HuH-7.5 (cell line): Measurements from ENCODE around the gene TMA7B.

Source experiments
- DNase-seq: peaks from one replicate; pipeline ENCODE4 v3.0.0; 2011; ENCODE audit warnings: low spot score

TMA7B gene

DNA sequence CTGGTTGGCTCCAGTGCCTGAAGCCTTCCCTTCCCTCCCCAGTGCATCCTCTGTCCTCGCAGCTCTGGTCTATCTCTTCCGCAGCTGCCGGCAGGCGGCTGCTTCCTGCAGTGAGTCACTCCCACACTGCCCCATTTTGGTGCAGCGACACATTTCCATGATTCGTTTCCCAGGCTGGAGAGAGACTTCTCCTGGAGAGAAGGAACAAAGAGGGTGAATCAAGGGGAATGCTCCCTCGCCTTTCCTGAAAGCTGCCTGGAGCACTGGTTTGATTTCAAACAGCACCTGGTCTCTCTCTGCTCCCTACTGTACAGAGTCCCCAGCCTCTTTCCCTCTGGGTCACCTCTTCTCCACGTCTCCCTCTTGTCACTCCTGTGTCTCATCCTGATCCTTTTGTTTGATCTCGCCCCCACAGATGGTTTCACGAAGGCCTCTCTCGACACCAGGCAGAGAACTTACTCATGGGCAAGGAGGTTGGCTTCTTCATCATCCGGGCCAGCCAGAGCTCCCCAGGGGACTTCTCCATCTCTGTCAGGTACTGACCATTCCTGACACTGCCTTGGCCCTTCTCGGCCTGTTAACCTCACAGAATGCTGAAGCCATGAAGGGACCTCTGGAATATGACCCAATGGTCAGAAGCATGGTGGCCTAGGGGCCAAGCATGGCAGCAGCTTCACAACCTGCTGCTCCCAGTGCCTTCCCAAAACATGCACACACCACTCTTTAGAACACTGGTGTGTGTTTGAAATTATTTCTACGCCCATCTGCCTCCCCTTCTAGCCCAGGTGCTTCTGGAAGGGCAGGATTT is at the start of gene TMA7B:
TMA7B (plus strand) TSS at position 758 of the 808 bp plus-strand sequence. CDS start 3,978 bp downstream, outside the sequence.
- DNase-seq = no peak

DNA sequence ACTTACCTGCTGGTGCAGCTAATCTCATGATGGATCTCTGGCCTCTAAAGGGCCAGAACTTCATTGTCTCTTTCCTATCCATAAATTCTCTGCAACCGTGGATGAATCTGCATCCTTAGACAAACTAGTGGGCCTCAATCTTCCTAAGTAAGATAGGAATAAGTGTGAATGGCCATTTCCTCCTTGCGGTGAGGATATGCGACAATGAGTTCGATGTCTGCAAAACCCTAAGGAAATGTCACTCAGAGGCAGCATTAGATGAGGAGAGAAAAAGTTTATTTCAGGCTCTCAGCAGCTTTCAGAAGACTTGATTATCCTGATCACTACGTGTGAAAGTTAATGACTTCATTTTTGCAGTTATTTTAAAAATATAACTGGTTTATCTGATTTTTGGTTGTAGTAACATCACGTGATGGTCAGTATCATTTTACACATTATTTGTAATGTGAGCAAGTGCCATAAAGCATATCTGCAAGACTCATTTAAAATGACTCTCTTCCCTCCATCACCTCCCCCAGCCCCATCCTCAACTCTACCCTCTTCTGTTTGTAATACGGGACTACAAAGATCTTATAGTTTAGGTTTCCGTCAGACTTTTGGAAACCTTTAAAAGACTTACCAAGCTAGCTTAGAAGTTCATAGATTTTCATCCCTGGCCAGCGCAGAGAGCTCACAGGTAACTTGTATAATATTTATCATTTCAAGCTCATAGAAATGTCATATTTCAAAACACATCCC is 49.2 kb upstream of the TMA7B start:
- no peak for DNase-seq

DNA sequence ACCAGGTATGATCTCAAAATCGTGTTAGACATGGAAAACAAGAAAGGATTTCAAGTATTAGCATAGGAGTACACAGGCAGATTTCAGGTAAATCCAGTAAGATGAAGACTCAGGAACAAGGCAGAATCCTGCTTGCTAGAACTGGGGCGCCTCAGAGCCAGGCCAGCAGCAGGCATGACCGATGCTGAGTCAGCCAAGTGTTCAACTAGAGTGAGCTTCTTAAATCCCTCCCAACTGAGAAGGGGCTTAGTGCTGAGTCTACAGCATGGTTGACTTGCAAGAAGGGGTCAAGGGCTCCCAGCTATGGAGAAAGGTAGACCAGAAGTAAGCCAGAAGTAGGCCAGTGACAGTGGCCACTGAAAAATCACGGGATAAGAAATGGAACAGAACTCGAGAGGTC is 46.9 kb upstream of the TMA7B start:
- no peak for DNase-seq

DNA sequence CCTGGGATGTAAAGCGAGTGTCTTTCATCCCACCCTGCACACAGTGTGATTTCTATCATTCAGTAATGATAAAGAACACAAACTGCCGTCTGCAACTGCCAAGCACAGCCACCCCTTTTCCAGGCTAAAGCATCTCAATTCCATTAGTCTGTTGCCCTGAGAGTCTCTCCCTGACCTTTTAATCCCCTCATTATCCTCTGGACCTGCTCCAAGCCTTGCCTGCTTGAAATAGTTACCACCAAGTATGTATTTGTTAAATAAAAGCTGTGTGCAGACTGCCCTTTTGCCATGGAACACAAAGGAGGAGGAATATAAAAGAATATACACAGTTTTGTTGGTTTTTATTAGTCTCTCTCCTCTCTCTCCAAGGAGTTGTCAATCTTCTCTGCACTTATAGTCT is 46.3 kb upstream of the TMA7B start:
- DNase-seq = no peak

DNA sequence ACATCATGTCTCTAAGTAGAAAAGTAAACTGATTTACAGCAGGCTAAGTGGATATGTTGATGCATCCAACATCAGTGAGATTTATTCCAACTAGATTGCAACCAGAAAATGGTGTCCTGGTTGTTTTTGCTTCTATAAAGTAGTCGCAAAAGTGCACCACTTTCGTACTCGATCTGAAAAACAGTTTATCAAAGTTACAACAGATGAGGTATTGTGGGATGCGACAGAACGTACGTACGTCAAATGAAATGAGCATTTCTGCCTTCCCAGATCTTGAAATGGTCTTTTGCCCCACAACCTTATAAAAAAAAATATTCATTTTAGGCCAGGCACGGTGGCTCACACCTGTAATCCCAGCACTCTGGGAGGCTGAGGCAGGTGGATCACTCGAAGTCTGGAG is 45.6 kb upstream of the TMA7B start:
- DNase-seq = no peak

DNA sequence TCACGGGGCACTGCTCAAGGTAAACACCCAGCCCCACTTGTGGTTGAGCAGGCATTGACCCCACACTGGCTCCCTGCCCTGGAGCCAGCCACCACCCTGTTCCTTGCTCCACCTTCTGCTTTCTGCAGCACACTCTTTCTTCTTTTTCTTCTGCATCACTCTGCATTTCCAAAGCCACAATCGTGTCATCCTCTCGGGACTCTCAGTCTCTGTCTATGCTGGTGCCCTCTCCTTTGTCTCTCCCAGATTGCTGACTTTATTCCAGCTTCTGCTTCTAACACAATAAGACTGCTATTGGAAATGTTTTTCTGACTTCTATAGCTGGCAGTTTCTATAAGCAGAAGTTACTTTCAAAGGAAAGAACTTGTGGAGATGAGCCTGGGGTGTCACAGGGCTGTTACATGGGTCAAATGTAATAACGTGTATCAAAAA is 44.9 kb upstream of the TMA7B start:
- DNase-seq = no peak

DNA sequence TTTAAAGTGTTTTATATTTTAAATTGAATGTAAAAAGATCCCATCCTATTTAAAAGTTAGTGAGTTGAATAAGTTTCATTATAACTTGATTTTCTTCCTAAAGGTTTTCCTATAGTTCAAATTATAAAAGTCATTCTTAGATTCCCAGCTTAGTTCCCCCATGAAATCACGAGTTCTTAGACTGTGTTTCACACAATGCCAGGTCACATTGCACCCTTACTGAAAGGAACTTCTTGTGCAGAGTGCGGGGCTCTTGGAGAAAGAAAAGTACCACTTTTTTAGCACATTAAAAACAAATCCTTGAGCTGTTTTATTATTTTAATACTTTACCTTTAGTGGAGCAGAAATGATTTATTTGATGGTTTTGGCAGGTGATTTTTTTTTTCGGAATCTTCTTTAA is 43.7 kb upstream of the TMA7B start:
- no peak for DNase-seq

DNA sequence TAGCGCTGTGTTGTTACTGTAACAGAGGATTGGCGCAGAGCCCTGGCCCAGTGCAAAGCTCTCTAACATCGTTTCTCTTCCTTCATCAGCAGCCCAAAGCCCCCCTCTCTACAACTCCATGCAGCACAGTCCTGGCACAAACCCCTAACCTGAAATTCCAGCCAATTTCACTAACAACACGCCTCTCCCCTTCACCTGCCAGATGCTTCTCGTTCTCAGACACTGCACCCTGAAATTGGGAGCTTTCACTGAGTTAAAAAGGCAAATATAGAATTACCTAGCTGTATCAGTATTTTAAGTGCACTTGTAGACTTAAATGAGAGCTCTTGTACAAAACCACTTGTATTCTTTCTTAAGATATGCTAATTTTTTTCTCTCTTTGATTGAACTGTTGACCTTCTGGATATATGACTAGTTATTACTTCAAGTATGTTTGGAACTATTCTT is 43.0 kb upstream of the TMA7B start:
- DNase-seq = no peak

DNA sequence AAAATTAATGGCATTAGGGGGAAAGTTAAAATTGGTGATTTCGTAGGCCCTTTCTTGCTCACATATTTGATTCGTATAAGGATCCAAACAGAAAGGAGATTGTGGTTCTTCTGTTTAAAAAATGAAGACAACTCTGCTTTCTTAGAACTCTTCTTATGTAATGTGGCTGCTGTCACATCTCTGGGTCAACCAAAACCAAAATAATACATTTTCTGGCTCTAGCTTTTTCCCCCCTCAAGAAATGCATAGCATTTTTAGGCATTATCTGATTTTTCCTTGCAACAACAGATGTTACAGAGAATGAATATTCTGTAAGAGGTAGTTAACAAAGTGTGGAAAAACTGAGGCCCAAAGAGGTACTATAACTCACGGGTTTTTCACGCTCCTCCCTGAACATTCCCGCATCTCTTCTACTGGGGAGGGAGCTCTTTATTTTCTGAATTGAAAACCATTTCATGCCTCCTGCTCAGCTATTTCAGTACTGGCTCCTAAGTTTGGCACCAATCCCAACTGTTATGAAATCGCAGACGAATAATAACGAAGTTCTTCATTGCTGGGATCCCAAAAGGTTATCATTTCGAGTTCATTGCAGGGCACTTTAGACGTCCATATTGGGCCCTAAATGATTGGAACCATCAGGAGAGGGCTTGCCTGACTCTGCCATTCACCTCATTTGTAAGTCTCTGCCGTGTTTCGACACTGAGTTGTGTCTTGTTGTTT is 42.3 kb upstream of the TMA7B start:
- no peak for DNase-seq

DNA sequence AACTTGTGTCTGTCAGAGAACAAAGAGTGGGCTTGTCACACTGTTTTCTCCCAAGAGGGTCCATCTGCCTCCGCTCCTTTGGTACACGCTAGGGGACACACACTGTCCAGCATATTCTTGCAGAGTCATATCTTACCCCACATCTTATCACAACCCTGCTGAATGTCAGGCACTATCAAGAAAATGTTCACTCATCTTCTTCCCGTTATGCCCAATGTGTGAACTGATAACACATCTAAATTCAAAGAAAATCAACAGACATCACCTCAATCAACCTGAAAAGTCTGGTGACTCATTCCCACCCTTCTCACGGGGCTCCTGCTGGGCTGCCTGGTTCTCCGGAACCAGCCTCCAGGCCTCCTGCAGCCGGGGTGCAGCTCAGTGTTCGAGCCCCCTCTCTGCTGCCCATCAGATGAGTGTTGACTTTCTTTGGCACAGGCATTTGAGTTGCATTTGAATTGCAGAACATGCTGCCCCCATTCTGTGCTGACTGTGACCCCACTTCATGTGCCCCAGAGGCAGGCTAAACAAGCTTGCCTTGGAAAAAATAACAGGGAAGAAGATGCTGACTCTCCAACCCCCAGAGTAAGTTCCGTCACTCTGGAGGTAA is 40.0 kb upstream of the TMA7B start:
- no peak for DNase-seq

DNA sequence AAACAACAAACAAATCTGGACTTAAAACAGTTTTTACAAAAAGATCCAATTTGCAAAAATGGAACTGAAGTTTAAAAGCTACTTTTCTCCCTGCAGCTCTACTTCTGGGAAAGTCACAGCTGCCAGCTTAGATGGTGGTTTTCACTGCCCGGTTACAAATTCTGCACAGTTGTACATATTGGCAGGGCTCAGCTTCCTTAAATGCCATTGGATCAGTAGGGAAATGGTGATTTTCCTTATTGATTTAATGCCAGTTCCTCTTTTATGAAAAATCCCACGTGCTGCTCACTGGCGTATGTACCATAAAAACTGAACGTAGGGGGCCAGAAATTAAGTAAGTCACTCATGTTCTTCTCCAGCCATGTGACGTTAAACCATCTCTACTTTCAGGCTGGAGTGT is 36.5 kb upstream of the TMA7B start:
- DNase-seq = no peak

DNA sequence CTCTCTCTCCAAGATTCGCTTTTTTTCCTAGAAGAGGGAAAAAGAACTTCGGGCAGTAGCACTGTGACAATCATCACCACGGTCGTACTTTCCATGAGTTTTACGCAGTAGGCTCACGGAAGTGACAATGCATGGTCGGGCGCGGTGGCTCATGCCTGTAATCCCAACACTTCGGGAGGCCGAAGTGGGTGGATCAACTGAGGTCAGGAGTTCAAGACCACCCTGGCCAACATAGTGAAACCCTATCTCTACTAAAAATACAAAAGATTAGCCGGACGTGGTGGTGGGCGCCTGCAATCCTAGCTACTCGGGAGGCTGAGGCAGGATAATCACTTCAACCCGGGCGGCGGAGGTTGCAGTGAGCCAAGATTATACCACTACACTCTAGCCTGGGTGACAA is 35.9 kb upstream of the TMA7B start:
- DNase-seq = no peak

DNA sequence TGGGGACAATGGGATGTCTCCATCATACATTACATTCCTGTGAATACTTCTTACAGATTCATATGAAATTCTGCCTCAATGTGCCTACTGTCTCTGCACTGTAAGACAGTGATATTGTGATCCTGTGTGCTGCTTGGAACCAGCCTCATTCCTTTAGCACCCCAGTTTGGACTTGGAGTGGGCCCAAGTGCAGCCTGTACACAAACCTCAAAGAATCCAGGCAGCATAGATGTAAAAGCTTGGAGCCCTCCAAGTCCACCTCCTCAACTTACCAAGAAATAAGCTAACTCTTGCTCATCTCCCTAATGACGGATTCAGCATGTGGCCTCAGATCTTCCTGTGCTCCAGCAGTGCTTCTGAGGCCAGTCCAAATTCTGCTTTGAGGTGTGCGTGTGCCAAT is 34.9 kb upstream of the TMA7B start:
- DNase-seq = no peak

DNA sequence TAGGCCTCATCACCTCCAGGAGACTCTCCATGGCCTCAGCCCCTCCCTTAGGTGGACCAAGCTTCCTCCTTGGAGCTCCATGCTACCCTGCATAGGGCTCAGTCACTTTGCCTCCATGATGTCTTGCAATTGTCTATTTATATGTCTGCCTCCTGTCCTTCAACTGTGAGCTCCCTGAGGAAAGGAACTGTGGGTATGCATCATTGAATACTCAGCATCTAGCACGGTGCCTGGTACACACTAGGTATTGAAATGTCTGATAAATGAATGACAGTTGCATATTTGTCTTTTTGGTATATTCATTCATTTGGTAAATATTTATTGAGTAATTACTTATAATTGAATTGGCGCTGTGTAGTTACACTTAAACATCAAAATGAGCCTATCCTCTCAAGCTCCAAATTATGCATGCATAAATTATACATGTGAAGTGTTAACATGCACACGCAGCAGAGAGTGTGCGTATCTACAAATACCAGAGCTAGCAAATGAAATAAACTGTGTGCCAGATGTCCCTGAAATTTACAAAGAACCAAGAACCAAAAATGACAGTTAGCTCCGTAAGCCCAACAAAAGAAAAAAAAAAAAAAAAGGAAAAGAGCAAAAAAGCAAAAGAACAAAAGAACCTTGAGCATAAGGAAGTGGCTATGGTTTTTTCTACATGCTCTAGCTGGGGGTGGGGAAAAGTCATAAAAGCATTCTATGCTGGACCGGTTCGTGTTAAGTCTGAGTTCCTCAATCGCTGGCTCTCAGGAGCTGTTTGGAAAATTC is 34.1 kb upstream of the TMA7B start:
- no peak for DNase-seq

DNA sequence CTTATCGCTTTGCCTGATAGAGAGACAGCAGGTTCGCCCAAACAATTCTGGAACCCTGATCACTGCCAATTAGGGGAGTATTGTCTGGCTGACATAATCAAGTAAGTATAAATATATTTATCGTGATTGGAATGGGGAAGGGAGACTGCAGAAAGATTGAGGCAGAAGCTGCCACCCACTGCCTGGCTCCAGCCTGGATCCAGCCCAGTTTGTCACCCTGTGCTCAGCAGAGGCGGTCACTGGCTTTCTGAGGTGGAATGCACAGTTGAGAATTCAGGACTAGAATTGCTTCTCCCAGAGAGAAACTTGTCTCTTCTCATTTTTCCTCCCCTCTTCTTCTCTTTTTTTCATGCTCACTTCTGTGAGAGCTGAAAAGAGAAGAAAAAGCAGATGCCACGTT is 33.4 kb upstream of the TMA7B start:
- DNase-seq = no peak

DNA sequence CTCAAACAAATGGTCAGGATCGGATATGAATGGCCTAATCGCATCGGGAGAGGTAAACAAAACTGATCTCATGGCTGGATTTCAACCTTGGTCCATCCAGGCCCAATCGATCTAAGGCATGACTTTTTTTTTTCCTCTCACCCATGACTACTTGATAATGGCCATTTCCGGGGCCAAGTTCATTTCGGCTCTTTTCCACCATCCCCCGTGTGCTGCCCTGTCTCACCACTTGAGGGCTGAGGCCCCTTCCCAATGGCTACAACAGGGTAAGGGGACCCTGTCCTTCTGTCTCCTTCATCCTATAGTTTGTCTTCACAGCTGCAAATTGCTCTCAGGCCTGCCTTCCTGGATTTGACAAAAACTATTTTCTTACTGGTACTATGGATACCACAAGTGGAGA is 32.7 kb upstream of the TMA7B start:
- no peak for DNase-seq

DNA sequence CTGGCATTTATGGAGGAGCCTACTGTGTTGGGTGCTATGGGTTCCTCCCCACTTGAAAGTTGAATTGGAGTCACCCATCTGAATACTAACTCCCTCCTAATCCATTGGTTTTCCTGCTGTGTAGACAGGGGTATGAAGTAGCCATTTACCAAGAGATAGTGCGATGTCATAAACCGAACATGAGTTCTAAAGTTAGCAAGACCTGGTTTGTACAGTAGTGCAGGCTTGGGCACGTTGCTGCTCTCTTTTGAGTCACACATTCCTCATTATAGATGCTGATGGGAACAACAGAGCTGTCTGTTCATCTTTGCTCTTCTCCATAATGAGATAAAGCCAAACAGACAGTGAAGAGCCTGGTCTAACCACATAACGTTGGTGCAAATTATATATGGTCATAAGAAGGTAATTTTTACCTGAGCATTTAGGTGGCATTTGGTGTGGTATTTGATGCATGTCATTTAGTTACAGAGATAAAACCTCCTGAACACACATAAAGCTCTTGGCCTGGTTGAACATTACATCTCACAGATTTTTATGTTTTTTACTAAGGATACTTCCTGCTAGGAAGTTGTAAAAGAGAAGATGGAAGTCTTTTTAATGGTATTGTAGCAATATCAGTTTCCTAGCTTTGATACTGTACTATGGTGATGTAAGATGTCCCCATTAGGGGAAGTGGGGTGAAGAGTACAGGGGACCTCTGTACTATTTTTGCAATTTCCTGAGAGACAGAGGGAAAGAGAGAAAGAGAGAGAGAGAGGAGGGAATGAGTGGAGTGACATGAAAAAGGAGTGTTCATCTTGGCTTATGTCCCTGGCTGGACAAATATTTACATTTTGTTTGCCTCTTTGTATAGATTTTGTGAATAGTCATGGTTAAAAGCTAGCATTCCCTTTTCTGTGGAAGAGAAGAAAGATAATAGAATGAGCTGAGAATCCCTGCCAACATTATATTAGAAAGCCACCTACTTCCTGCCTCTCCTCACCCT is 31.4 kb upstream of the TMA7B start:
- no peak for DNase-seq

DNA sequence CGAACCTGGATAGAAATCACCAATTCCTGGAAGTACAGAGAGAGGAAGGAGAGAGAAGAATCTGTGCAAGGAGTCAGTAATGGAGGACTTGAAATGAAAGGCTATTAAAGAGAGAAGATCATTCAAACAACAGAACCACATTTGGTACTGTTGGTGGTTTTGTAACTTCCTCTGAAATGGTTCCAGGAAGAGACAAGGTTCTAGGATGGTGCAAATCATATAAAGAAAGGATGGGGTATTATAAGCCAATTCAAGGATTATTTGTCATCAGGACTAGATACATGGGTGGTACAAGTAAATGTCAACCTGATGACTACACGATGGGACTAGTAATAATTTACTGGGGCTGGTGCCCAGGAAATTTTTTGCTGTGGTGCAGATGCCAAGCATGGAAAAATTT is 28.9 kb upstream of the TMA7B start:
- DNase-seq = no peak

DNA sequence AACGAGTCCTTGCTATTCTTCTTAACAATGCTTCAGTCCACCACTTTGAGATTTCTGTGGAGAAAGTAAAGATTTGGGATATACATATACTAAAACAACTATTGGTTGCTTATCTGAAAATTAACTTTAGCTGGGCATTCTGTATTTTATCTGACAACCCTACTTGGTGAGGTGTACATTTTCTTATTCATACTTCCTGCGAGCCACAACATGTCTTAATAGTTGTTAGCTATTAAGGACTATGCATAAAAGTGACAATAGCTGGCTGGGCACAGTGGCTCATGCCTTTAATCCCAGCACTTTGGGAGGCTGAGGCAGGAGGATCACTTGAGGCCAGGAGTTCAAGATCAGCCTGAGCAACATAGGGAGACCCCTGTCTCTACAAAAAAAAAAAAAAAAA is 28.0 kb upstream of the TMA7B start:
- DNase-seq = no peak

DNA sequence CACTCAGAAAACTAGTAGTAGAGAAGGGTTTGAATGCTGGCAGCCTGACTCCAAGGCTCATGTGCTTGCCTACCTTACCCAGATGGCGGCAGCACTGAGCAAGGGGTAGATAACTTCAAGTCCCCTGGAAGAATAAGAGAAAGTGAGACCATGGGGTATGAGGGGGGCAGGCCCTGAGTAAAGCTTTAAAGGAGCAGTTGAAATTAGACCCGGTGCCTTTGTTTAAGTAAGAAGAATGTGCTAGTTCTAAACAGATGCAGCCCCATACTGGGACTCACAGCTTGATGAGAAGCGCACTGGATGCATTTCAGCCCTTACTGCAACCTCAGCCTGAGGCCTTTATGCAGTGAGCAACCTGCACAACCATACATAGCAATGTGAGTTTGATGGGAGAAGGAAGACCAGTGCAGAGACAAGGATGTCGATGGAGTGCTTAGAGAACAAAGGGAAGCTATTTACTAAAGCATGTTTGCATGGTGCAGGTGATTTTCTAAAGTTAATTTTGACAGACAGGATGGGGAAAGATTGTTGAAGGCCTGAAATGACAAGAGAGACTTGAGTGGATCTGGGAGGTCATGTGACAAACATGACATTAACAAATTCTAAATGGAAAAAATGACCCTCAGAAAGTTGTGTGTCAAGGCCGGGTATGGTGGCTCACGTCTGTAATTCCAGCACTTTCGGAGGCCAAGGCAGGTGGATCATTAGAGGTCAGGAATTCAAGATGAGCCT is 27.1 kb upstream of the TMA7B start:
- peak; percentile 14 for DNase-seq
